GM21528 (cell line): ENCODE data around the gene VGLL4.
"Not testable (repeated sequence)": the region's sequence is repeated elsewhere in the genome, so short reads cannot be mapped to it uniquely, and the experiment has no call there.

Experiments
- ATAC-seq: cut with Tn5 transposase; IDR thresholded peaks from one replicate; pipeline ENCODE4 v1.9.1; 2021; ENCODE audit warnings: mild to moderate bottlenecking, moderate library complexity; ENCODE audit not compliant: unreplicated experiment, low FRiP score

Gene VGLL4

DNA sequence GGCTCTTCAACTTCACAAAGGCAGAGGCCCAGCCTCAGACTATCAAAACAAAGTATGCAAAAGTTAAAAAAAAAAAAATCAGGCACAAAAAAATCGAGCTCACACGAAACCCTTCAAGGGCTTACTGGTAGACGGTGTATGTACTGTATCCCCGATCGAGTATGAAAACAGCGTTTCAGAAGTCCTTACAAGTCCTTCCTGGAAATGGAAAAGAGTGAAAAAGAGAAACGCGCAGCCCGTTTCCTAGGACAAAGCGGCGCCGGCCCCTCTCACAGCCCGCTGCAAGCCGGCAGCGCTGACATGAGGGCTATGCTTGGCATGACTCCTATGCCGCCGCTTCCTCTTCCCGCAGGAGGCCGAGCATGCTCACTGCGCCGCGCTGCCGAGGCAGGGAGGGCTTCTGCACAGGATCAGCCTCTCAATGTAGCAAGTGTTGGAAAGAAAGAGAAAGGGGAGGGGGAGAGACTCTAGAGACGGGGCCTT, at the start of gene VGLL4:
Gene VGLL4, minus strand, starts transcription at position 311 of the 483 bp plus-strand sequence. CDS start 397 bp downstream, outside the sequence.
- ATAC-seq, result peak; percentile 51

GRCh38 chr3:11692532-11692813, 48.8 kb upstream of the VGLL4 start:
- ATAC-seq, result no peak

DNA sequence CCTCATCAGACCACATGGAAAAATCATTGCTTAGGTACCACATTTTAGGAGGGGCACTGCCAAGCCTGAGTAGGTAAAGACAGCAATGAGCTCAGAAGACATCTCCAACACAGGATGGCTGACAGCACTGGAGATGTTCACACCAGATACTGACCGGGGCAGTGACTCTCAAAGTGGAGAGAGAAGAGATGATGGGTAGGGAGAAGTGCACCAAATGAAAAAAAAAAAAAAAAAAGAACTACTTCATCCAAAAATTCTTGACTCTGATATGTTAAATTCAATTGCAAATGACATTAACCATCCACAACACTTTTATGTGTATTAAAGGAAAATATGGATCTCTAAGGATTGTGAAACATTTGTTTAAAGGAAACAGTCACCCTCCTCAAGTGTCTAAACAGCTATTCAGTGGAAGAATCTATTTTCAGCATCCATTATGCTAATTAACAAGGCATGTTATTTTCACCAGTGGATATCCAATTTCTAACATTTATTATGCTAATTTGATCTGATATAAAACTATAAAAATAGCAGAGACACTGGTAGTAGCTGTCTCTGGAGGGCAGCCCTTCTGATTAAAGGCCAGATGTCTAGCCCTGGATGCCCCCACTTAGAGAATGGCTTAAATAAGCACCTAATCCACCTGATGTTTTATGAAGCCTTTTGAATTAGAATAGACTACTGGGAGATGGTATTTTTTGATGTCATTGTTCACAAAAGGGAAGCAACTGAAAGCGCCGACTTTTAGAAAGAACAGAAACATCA, 48.2 kb upstream of the VGLL4 start:
- ATAC-seq, result no peak

DNA sequence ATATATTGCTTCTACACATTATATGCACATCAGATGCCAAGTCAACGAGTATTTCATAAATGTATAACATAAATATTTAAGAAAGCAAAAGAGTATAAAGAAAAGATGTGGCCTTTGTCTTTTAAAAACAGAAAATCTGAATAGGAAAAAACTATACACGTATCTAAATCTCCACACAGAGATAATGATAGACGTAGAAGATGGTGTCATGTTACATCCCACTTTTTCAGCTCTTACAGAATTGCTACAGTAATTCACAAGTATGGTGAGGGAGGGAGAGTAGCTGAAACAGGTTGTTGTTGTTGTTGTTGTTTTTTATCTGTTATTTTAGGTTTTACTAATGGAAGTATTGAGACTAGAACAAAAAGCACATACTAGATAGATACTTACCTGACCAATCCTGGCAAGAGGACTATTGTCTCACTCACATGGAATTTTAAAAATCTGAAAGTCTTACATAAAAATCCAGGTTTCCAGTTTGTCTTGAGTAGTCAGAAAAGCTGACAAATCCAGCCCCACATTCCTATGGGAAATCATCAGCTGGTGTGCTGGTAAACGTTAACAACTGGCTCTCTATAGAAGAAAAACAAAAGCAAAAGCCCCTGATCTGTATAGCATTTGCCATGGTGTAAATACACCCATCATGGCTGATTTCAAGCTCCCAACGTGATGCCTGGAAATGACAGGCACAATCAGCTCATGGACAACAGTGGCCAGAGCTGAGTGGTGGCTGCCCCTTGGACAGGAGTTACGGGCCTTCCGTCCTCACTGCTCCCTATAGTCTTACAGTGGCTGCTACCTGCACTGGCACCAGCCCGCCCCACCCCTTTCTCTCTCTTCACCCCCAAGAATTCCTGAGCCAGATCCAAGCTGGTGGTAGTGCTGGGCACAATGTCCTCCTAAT, 47.4 kb upstream of the VGLL4 start:
- ATAC-seq, result no peak

DNA sequence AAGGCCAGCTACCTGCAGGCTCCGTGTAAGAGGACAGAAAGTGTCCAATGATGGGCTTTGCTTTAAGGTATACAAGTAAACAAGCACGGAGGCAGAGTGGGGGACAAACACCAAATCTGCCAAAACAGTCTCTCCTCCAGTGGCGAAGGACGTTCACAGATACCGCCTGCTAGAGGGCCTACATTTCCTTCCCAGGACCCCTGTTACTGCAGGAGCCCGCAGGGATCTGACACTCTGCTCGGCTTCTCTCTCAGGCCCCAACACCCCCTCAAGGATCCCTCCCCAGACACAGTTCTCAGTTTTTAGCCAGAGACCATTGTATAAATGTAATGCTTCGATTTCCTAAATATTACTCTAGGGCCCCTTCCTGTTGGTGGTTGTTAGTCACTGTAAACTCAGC, 46.0 kb upstream of the VGLL4 start:
- no peak for ATAC-seq

DNA sequence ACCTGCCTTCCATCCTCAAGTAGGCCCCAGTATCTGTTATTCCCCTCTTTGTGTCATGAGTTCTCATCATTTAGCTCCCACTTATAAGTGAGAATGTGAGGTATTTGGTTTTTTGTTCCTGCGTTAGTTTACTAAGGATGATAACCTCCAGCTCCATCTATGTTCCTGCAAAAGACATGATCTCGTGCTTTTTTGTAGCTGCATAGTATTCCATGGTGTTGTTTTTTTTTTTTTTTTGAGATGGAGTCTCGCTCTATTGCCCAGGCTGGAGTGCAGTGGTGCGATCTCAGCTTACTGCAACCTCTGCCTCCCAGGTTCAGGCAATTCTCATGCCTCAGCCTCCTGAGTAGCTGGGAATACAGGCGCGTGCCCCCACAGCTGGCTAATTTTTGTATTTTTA, 41.3 kb upstream of the VGLL4 start:
- ATAC-seq, result not testable (repeated sequence)

- no peak for ATAC-seq
Measured at GRCh38 chr3:11680509-11680908, 36.8 kb upstream of the VGLL4 start.

GRCh38 chr3:11679964-11680363, 36.2 kb upstream of the VGLL4 start:
- ATAC-seq, result no peak

DNA sequence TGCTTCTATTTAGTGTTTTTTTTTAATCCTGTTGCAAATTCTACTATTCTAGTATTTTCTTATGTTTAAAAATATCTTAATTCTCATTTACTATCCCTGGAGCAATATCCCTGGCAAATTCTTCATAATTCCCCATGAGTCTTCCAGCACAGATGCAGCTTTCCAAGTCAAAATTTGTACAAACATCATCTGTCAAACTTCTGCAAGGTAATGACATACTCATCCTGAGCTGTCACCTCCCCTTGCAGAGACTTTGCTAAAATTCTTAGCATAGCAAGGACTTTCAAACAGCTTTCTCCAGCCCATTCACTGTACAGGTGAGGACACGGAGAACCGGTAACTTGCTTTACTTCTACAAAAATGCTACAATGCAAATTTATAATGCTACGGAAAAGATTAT, 28.6 kb upstream of the VGLL4 start:
- ATAC-seq, result no peak

DNA sequence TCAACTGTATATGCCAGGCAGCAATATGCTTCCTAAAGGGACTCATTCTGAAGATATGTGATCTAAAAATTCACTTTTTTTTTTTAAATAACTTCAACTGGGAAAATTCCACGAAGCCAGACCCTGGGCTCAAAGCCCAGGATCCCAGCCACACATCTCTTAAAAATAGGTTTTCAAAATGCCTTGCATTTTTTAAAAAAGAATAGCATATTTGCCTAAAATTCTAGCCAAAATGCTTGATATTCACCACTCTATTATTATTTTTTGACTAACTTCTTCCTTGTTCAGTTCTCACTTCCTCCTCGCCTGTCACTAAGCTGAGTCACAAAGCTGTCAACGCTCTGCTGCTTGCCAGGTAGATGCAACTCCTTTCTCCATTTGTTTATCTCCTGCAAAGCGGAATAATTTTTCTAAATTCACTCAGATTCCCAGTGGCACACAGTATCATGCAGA, 28.0 kb upstream of the VGLL4 start:
- no peak for ATAC-seq

- ATAC-seq, result no peak
Measured at GRCh38 chr3:11668243-11669235, 24.8 kb upstream of the VGLL4 start.

GRCh38 chr3:11665331-11665730, 21.6 kb upstream of the VGLL4 start:
- ATAC-seq, result no peak

GRCh38 chr3:11662392-11662990, 18.8 kb upstream of the VGLL4 start:
- ATAC-seq, result no peak

- ATAC-seq, result no peak
Measured at GRCh38 chr3:11661827-11662226, 18.1 kb upstream of the VGLL4 start.

DNA sequence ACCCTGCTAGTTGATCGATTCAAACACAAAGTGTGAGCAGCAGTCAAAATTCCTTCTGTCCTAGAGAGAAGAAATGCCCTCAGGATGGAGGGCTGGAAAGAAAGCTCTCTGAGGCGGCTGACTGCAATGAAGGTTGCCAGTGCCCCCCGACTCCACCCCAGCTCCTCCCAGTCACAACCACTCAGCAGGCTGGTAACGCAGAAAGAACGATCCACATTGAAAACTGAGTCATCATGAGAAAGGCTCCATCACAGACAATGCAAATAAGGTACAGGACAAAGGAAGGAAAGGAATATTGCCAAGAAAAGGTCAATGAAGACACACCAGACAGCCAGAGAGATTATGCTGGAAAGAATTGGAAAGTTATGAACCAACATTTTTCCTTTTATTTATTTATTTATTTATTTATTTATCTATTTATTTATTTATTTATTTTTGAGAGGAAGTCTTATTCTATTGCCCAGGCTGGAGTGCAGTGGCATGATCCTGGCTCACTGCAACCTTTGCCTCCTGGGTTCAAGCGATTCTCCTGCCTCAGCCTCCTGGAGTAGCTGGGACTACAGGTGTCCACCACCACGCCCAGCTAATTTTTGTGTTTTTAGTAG, 17.4 kb upstream of the VGLL4 start:
- ATAC-seq, result no peak

- ATAC-seq, result no peak
Measured at GRCh38 chr3:11660242-11660641, 16.5 kb upstream of the VGLL4 start.

DNA sequence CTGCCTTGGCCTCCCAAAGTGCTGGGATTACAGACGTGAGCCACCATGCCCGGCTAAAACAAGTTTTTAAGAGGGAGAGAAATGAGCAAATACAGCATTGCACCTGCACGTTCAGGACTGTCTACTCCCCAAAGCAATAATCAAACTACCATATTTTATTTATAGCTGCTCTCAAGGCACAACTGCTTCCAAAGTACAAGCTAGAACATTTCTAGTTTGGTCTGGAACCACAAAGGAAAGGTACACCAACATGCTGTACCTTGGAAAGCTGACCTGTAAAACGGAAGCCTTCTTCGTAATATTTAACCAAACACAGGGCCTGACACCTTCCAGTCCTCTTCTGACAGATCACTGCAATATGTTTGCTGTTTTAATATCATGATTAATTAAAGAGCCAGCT, 14.5 kb upstream of the VGLL4 start:
- no peak for ATAC-seq

- ATAC-seq, result no peak
Measured at GRCh38 chr3:11655196-11655928, 11.6 kb upstream of the VGLL4 start.

DNA sequence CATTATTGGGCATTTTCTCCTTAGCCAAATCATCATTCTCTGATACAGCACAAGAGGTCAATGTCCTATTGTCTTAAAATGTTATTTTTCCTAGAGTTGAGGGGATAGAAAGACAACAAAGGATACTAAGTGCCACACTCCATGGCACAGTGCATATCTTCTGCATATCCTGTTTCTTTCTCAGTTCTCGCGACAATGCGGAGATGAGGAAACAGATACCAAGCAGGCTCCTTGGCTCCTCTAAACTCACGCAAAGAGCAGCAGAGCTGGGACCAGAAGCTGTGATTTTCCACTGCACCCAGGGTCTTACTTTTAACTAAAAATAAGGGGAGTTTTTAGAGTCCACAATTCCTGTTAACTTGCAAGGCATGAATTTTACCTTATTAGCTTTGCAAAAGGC, 10.5 kb upstream of the VGLL4 start:
- ATAC-seq, result no peak
